HG02970 (cell line): ENCODE results near the gene DYRK1B.
A peak's percentile ranks its signal among the peaks of the same experiment; 100 is the strongest.

Experiments used
- ATAC-seq: cut with Tn5 transposase; IDR thresholded peaks from one replicate; pipeline ENCODE4 v1.9.1; 2021; ENCODE audit warnings: mild to moderate bottlenecking, moderate library complexity, moderate number of reproducible peaks; ENCODE audit not compliant: unreplicated experiment, low FRiP score

DYRK1B gene

GRCh38 chr19:39832341-39833083 is 1.4 kb downstream of the DYRK1B start:
- ATAC-seq, result no peak

DNA sequence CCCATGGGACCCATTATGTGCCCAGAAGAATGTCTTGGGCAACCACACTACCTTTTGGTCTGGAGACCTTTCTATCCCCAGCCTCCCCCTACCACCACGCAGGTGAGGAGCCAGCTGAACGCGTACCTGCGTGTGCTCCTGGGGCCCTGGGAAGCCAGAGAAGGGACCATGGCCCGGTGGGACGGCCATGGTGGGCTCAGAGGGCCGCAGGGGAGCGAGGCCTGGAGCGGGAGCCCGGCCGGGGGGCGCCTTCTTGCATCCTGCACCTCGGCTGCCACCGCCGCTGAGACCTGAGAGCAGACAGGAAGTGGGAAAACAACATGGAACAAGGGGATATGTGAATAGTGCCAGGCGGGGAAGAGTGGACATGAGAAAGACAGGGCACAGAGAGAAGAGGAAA is 2.3 kb downstream of the DYRK1B start:
- no peak for ATAC-seq

- ATAC-seq, result no peak
Measured at GRCh38 chr19:39830847-39831246, 3.1 kb downstream of the DYRK1B start.

DNA sequence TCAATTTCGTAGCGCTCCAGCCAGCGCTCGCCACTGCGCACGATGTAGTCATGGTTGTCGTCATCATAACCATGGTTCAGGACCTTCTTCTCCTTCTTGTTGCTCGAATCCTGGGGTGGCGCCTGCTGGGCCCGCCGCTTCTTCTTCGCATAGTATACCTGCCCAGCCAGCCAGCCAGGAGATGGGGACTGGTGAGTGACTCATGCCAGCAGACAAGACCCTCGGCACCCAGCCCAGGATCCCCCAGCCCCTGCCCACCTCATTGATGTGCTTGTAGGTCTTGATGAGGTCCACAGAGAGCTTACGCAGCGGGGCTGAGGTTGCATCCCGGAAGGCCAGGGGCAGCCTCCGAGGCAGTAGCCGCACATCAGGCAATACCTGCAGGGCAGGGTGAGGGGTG is 3.6 kb downstream of the DYRK1B start:
- ATAC-seq, result no peak

DNA sequence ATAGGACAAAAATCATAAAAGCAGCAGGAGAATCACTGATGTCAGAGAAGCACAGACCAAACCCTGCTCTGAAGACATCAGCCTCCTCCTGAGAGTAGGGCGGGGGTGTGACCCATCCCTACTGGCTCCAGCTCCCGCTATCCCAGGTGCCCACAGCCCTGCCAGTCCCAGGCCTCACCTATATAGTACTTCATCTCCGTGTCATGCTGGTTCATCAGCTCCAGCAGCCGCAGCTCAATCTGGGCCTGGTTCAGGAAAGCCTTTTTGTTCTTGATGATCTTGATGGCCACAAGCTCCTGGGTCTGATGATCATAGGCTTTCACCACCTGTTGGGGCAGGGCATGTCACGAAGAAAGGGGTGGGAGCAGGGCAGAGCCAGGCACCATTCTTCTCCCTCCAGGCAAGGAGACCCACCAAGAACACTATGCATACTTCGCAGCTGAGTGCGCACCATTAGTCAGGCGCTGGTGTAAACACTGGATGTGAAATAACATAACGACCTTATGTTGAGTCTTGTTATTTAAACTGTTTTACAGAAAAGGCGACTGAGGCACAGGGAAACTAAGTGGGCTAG is 4.2 kb downstream of the DYRK1B start:
- ATAC-seq, result no peak

GRCh38 chr19:39828654-39829032 is 5.3 kb downstream of the DYRK1B start:
- ATAC-seq, result no peak

DNA sequence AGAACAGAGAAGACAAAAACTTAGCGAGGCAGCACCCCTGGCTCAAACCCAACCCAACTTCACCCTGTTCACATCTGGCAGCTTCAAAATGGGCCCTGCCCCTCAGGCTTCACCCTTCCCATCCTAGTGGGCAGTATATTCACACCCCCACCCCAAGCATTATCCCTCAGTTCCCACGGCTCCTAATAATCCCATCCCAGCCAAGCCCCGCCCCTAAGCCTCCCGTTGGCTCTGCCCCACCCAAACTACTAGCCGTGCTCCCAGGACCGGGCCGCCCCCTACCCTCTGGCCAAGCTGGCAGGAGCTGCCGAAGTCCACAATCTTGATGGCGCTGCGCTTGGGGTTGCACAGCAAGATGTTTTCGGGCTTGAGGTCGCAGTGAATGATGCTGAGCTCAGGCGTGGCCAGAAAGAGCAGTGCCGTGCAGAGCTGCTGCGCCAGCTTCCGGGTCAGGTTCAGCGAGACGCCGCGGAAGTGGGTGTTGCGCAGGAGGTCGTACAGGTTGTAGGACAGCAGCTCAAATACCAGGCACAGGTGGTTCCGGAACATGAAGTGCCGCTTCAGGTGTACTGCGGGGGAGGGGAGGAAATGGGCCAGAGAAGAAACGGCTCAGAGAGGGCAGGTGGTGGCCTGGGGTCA is 5.8 kb downstream of the DYRK1B start:
- ATAC-seq, result no peak

GRCh38 chr19:39827216-39827615 is 6.7 kb downstream of the DYRK1B start:
- no peak for ATAC-seq

GRCh38 chr19:39826311-39826945 is 7.5 kb downstream of the DYRK1B start:
- ATAC-seq, result no peak

- no peak for ATAC-seq
Measured at GRCh38 chr19:39825531-39826076, 8.4 kb downstream of the DYRK1B start.

DNA sequence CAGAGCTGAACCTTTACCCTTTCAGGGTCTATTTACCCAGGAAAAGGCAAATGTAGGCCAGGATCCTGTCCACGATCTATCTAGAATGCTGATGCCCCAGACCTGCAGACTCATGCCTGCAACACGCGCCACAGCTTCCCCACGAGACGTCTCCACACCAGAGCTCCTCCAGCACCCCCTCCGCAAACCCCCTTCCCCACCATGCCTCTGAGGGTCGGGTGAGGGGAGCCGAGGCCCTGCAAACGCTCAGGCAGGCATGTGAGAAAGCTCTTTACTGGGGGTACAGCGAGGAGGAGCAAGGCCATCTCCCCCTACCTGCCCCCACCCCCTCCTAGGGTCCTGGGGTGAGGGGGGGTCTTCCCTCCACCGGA is 8.9 kb downstream of the DYRK1B start:
- ATAC-seq, result no peak

DNA sequence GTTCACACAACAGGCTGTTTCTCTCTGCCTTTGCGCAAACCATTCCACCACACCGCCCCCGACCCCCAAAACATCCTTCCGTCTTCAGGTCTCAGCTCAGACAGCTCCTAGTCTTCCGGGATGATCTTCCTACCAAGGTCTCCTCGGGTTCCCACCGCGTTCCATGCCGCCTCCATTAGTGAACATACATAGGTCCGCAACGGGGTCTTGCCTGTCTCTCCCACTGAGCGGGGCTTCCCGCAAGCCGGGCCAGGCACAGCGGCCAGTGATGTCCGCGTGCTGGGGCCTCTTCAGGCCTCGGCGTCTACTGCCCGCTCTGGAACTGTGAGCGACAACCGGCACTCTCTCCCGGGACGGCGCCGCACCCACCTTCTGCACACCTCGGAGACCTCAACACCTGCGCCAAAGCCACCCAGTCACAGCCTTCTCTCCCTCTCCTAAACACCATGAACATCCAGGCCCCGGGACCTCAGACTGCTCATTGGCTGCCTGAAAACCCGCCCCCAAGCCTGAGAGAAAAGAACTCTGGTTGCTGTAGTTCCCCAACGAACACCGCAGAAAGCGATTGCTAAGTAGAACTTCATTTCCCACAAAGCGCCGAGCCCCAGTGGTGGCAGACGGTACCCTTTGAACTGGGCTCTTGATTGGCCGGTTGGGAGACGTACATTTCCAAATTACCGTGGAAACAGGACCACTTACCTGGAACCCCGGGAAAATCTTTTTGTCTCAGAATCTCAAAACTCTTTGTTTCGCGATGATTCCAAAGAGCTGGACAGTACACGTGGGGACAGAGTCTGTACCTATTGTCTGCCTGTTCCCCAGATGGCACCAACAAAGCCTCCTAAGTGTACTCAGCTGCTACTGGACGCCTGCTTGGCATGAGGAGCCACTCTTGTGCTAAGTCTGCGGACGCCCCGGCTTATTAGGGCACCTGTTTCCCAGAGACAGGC is 9.5 kb downstream of the DYRK1B start:
- ATAC-seq, result peak; percentile 62

- ATAC-seq, result no peak
Measured at GRCh38 chr19:39823686-39824085, 10.3 kb downstream of the DYRK1B start.

GRCh38 chr19:39820696-39821095 is 13.3 kb downstream of the DYRK1B start:
- no peak for ATAC-seq

GRCh38 chr19:39819786-39820185 is 14.2 kb downstream of the DYRK1B start:
- ATAC-seq, result no peak

DNA sequence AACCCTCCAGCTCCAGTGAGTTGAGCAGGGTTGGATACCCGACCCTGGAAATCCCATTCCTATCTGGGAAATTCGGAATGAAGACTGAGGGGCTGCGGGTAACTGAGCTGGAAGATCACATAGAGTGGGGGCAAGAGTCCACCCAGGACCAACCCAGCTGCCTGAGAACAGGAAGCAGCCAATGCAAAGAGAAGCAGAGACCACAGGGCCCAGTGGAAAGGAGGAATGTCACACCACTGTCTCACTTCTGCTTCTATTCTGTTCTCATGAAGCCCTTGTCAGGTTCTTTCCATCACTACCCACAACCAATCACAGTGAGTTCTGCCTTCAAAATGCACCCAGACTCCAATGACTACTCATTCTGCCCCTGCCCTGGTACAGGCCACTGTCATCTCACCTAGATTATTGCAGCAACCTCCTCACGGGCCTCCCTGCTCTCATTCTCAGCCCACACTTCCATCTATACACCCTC is 15.3 kb downstream of the DYRK1B start:
- no peak for ATAC-seq

- no peak for ATAC-seq
Measured at GRCh38 chr19:39817888-39818561, 15.9 kb downstream of the DYRK1B start.

GRCh38 chr19:39816287-39817048 is 17.5 kb downstream of the DYRK1B start:
- ATAC-seq, result no peak

DNA sequence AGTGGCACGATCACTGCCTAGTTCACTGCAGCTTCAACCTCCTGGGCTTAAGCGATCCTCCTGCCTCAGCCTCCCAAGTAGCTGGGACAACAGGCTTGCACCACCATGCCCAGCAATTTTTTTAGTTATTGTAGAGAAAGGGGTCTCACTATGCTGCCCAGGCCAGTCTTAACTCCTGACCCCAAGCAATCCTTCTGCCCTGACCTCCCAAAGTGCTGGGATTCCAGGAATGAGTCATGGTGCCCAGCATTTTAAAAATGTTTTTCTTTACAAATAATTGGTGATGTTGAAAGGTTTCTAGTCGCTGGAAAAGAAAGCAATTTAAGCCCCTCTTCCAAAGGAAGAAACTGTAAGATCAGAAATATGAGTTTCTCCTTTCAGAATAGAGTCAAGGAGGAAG is 19.4 kb downstream of the DYRK1B start:
- ATAC-seq, result no peak
